ENCODE data around the gene RPL7A.
"Not testable (repeated sequence)": the region's sequence is repeated elsewhere in the genome, so short reads cannot be mapped to it uniquely, and the experiment has no call there.

RPL7A gene

GRCh38 chr9:133309608-133310007, 38.4 kb upstream of the RPL7A start:
- Histone ChIP-seq H3K27ac (ENCODE audit: low read depth, low read length) (no peak overlapping the region), H3K9me3 (ENCODE audit: low read length) (no peaks in the 10 kb centered on the region), H3K36me3 (ENCODE audit: insufficient read depth, low read length) (no peaks in the 10 kb centered on the region), H3K27me3 (ENCODE audit: control insufficient read depth in 1 of 2, insufficient read depth in 2 of 2, low read length in 2 of 2) (no peaks in the 10 kb centered on the region), H3K4me1 (ENCODE audit: insufficient read depth, low read length) (no peaks in the 10 kb centered on the region), H3K4me3 (ENCODE audit: low read depth in 1 of 2, low read length in 2 of 2) (no peak overlapping the region), H3K9ac (ENCODE audit: low read length) (no peak overlapping the region)

GRCh38 chr9:133315997-133316396, 32.0 kb upstream of the RPL7A start:
- no peak overlapping the region for H3K9ac ChIP-seq (ENCODE audit: low read length)
- H3K27ac ChIP-seq (ENCODE audit: low read depth, low read length): no peak overlapping the region
- H3K9me3 ChIP-seq (ENCODE audit: low read length): no peaks in the 10 kb centered on the region
- H3K4me1 ChIP-seq (ENCODE audit: insufficient read depth, low read length): no peaks in the 10 kb centered on the region
- no peaks in the 10 kb centered on the region for H3K36me3 ChIP-seq (ENCODE audit: insufficient read depth, low read length)
- H3K27me3 ChIP-seq (ENCODE audit: control insufficient read depth in 1 of 2, insufficient read depth in 2 of 2, low read length in 2 of 2): no peaks in the 10 kb centered on the region
- H3K4me3 ChIP-seq (ENCODE audit: low read depth in 1 of 2, low read length in 2 of 2): no peak overlapping the region

- not testable (repeated sequence) for H3K27ac ChIP-seq (ENCODE audit: low read depth, low read length); H3K27me3 ChIP-seq (ENCODE audit: control insufficient read depth in 1 of 2, insufficient read depth in 2 of 2, low read length in 2 of 2); H3K4me1 ChIP-seq (ENCODE audit: insufficient read depth, low read length); H3K9me3 ChIP-seq (ENCODE audit: low read length); H3K4me3 ChIP-seq (ENCODE audit: low read depth in 1 of 2, low read length in 2 of 2); H3K9ac ChIP-seq (ENCODE audit: low read length); H3K36me3 ChIP-seq (ENCODE audit: insufficient read depth, low read length)
These were observed 30.5 kb upstream of the RPL7A start for GRCh38 chr9:133317551-133317950.

- Histone ChIP-seq H3K27ac (ENCODE audit: low read depth, low read length) (no peak overlapping the region), H3K4me3 (ENCODE audit: low read depth in 1 of 2, low read length in 2 of 2) (no peak overlapping the region), H3K27me3 (ENCODE audit: control insufficient read depth in 1 of 2, insufficient read depth in 2 of 2, low read length in 2 of 2) (no peaks in the 10 kb centered on the region), H3K4me1 (ENCODE audit: insufficient read depth, low read length) (no peaks in the 10 kb centered on the region), H3K9me3 (ENCODE audit: low read length) (no peaks in the 10 kb centered on the region), H3K36me3 (ENCODE audit: insufficient read depth, low read length) (no peaks in the 10 kb centered on the region), H3K9ac (ENCODE audit: low read length) (no peak overlapping the region)
These were observed 27.6 kb upstream of the RPL7A start for GRCh38 chr9:133320421-133320881.

- Histone ChIP-seq H3K36me3 (ENCODE audit: insufficient read depth, low read length) (no peaks in the 10 kb centered on the region), H3K27me3 (ENCODE audit: control insufficient read depth in 1 of 2, insufficient read depth in 2 of 2, low read length in 2 of 2) (no peaks in the 10 kb centered on the region), H3K9me3 (ENCODE audit: low read length) (no peaks in the 10 kb centered on the region), H3K4me1 (ENCODE audit: insufficient read depth, low read length) (no peaks in the 10 kb centered on the region), H3K27ac (ENCODE audit: low read depth, low read length) (no peak overlapping the region), H3K4me3 (ENCODE audit: low read depth in 1 of 2, low read length in 2 of 2) (no peak overlapping the region), H3K9ac (ENCODE audit: low read length) (no peak overlapping the region)
These were observed 26.5 kb upstream of the RPL7A start for GRCh38 chr9:133321411-133321935.

- no peak overlapping the region for H3K4me3 ChIP-seq (ENCODE audit: low read depth in 1 of 2, low read length in 2 of 2)
These were observed 25.3 kb upstream of the RPL7A start for GRCh38 chr9:133322701-133323100.

GRCh38 chr9:133323211-133323610, 24.8 kb upstream of the RPL7A start:
- H3K9me3 ChIP-seq (ENCODE audit: low read length): no peaks in the 10 kb centered on the region
- no peak overlapping the region for H3K9ac ChIP-seq (ENCODE audit: low read length)
- H3K27me3 ChIP-seq (ENCODE audit: control insufficient read depth in 1 of 2, insufficient read depth in 2 of 2, low read length in 2 of 2): no peaks in the 10 kb centered on the region
- no peak overlapping the region for H3K4me3 ChIP-seq (ENCODE audit: low read depth in 1 of 2, low read length in 2 of 2)
- no peak overlapping the region for H3K27ac ChIP-seq (ENCODE audit: low read depth, low read length)
- no peaks in the 10 kb centered on the region for H3K36me3 ChIP-seq (ENCODE audit: insufficient read depth, low read length)
- H3K4me1 ChIP-seq (ENCODE audit: insufficient read depth, low read length): no peaks in the 10 kb centered on the region

More at GRCh38 chr9:133322701-133323100, 25.3 kb upstream of the RPL7A start:
- H3K36me3 ChIP-seq (ENCODE audit: insufficient read depth, low read length): no peaks in the 10 kb centered on the region
- H3K27ac ChIP-seq (ENCODE audit: low read depth, low read length): no peak overlapping the region
- no peaks in the 10 kb centered on the region for H3K9me3 ChIP-seq (ENCODE audit: low read length)
- no peaks in the 10 kb centered on the region for H3K27me3 ChIP-seq (ENCODE audit: control insufficient read depth in 1 of 2, insufficient read depth in 2 of 2, low read length in 2 of 2)
- H3K9ac ChIP-seq (ENCODE audit: low read length): no peak overlapping the region
- no peaks in the 10 kb centered on the region for H3K4me1 ChIP-seq (ENCODE audit: insufficient read depth, low read length)

- no peaks in the 10 kb centered on the region for H3K9me3 ChIP-seq (ENCODE audit: low read length)
- H3K27ac ChIP-seq (ENCODE audit: low read depth, low read length): no peak overlapping the region
- H3K27me3 ChIP-seq (ENCODE audit: control insufficient read depth in 1 of 2, insufficient read depth in 2 of 2, low read length in 2 of 2): no peaks in the 10 kb centered on the region
- no peaks in the 10 kb centered on the region for H3K36me3 ChIP-seq (ENCODE audit: insufficient read depth, low read length)
- H3K4me1 ChIP-seq (ENCODE audit: insufficient read depth, low read length): no peaks in the 10 kb centered on the region
- H3K9ac ChIP-seq (ENCODE audit: low read length): no peak overlapping the region
- H3K4me3 ChIP-seq (ENCODE audit: low read depth in 1 of 2, low read length in 2 of 2): no peak overlapping the region
These were observed 23.9 kb upstream of the RPL7A start for GRCh38 chr9:133323991-133324703.

- H3K9ac ChIP-seq (ENCODE audit: low read length); H3K27me3 ChIP-seq (ENCODE audit: control insufficient read depth in 1 of 2, insufficient read depth in 2 of 2, low read length in 2 of 2); H3K9me3 ChIP-seq (ENCODE audit: low read length); H3K27ac ChIP-seq (ENCODE audit: low read depth, low read length); H3K4me1 ChIP-seq (ENCODE audit: insufficient read depth, low read length); H3K4me3 ChIP-seq (ENCODE audit: low read depth in 1 of 2, low read length in 2 of 2): not testable (repeated sequence)
- H3K36me3 ChIP-seq (ENCODE audit: insufficient read depth, low read length): peaks cover 20% of the 10 kb centered on the region
These were observed 21.0 kb upstream of the RPL7A start for GRCh38 chr9:133327021-133327420.

- Histone ChIP-seq H3K9ac (ENCODE audit: low read length) (no peak overlapping the region), H3K27ac (ENCODE audit: low read depth, low read length) (no peak overlapping the region), H3K36me3 (ENCODE audit: insufficient read depth, low read length) (peaks cover 30% of the 10 kb centered on the region), H3K4me3 (ENCODE audit: low read depth in 1 of 2, low read length in 2 of 2) (no peak overlapping the region), H3K9me3 (ENCODE audit: low read length) (no peaks in the 10 kb centered on the region), H3K27me3 (ENCODE audit: control insufficient read depth in 1 of 2, insufficient read depth in 2 of 2, low read length in 2 of 2) (no peaks in the 10 kb centered on the region), H3K4me1 (ENCODE audit: insufficient read depth, low read length) (no peaks in the 10 kb centered on the region)
These were observed 20.1 kb upstream of the RPL7A start for GRCh38 chr9:133327834-133328484.

- H3K36me3 ChIP-seq (ENCODE audit: insufficient read depth, low read length): peaks cover 45% of the 10 kb centered on the region
- H3K27me3 ChIP-seq (ENCODE audit: control insufficient read depth in 1 of 2, insufficient read depth in 2 of 2, low read length in 2 of 2); H3K9ac ChIP-seq (ENCODE audit: low read length); H3K4me3 ChIP-seq (ENCODE audit: low read depth in 1 of 2, low read length in 2 of 2); H3K9me3 ChIP-seq (ENCODE audit: low read length); H3K27ac ChIP-seq (ENCODE audit: low read depth, low read length): not testable (repeated sequence)
- H3K4me1 ChIP-seq (ENCODE audit: insufficient read depth, low read length): peaks cover 11% of the 10 kb centered on the region
These were observed 18.5 kb upstream of the RPL7A start for GRCh38 chr9:133329306-133330156.
